ENCODE results near the gene MAN1C1. TPM values are rescaled to one million over a fixed set of nuclear protein-coding genes. Genes with fewer than 3 reads are reported as not detected.

Gene MAN1C1
- polyA plus RNA-seq, 3 donors = 15.6 to 16.9 (median 16.9) TPM

GRCh38 chr1:25674807-25675084 is 58.2 kb downstream of the MAN1C1 start:
- DNase-seq = no peak

- DNase-seq = no peak
Observed at GRCh38 chr1:25675729-25676476, 59.3 kb downstream of the MAN1C1 start.

- no peak for DNase-seq
Observed at GRCh38 chr1:25676488-25676887, 59.9 kb downstream of the MAN1C1 start.

- no peak for DNase-seq
Observed at GRCh38 chr1:25677193-25677773, 60.7 kb downstream of the MAN1C1 start.

- DNase-seq = no peak
Observed at GRCh38 chr1:25679171-25679570, 62.6 kb downstream of the MAN1C1 start.

GRCh38 chr1:25680701-25681100 is 64.1 kb downstream of the MAN1C1 start:
- DNase-seq = no peak

- DNase-seq = no peak
Observed at GRCh38 chr1:25682059-25682601, 65.5 kb downstream of the MAN1C1 start.

- no peak for DNase-seq
Observed at GRCh38 chr1:25683177-25683576, 66.6 kb downstream of the MAN1C1 start.

GRCh38 chr1:25683731-25684130 is 67.1 kb downstream of the MAN1C1 start:
- DNase-seq = no peak

- DNase-seq = no peak
Observed at GRCh38 chr1:25684216-25684965, 67.8 kb downstream of the MAN1C1 start.

GRCh38 chr1:25685211-25685750 is 68.7 kb downstream of the MAN1C1 start:
- no peak for DNase-seq

- no peak for DNase-seq
Observed at GRCh38 chr1:25685938-25686665, 69.5 kb downstream of the MAN1C1 start.

- DNase-seq = no peak
Observed at GRCh38 chr1:25687221-25688017, 70.8 kb downstream of the MAN1C1 start.

- DNase-seq = no peak
Observed at GRCh38 chr1:25688390-25689119, 72.0 kb downstream of the MAN1C1 start.

GRCh38 chr1:25689686-25690381 is 73.2 kb downstream of the MAN1C1 start:
- no peak for DNase-seq

GRCh38 chr1:25690396-25690956 is 73.9 kb downstream of the MAN1C1 start:
- no peak for DNase-seq

GRCh38 chr1:25691211-25691610 is 74.6 kb downstream of the MAN1C1 start:
- DNase-seq = no peak

- DNase-seq = no peak
Observed at GRCh38 chr1:25692560-25692959, 76.0 kb downstream of the MAN1C1 start.

Data from renal pelvis (tissue), 4 donors.